Activated CD8-positive, alpha-beta memory T cell treated with anti-CD3 and anti-CD28 coated beads, Interleukin-2, amount 50 U/mL, for 4 hours (primary cell): ENCODE data around the gene RORC.
"Not testable (repeated sequence)": the region's sequence is repeated elsewhere in the genome, so short reads cannot be mapped to it uniquely, and the experiment has no call there.

ENCODE experiments used
- DNase-seq: peaks from one replicate; pipeline ENCODE4 v3.0.0-alpha.2; 2020

RORC gene

GRCh38 chr1:151803915-151804314 is 27.7 kb downstream of the RORC start:
- DNase-seq: no peak

GRCh38 chr1:151803164-151803563 is 28.4 kb downstream of the RORC start:
- no peak for DNase-seq

- DNase-seq: no peak
Measured at GRCh38 chr1:151802372-151802771, 29.2 kb downstream of the RORC start.

- no peak for DNase-seq
Measured at GRCh38 chr1:151801846-151802245, 29.8 kb downstream of the RORC start.

- no peak for DNase-seq
Measured at GRCh38 chr1:151801310-151801820, 30.2 kb downstream of the RORC start.

GRCh38 chr1:151800830-151801229 is 30.8 kb downstream of the RORC start:
- no peak for DNase-seq

- no peak for DNase-seq
Measured at GRCh38 chr1:151799179-151800022, 32.2 kb downstream of the RORC start.

GRCh38 chr1:151798571-151798970 is 33.0 kb downstream of the RORC start:
- DNase-seq: no peak

GRCh38 chr1:151790940-151791651 is 40.5 kb downstream of the RORC start:
- DNase-seq: no peak

- peak; percentile 98 for DNase-seq
Measured at GRCh38 chr1:151790071-151790939, 41.3 kb downstream of the RORC start, which contains the start of gene TDRKH. TSS of gene TDRKH (minus strand) at chr1:151790500. CDS start at chr1:151783022, 7,478 bp downstream.

GRCh38 chr1:151787689-151788088 is 43.9 kb downstream of the RORC start:
- DNase-seq: no peak

GRCh38 chr1:151783796-151784195 is 47.8 kb downstream of the RORC start:
- no peak for DNase-seq

GRCh38 chr1:151782741-151783140 is 48.9 kb downstream of the RORC start:
- DNase-seq: no peak

- DNase-seq: not testable (repeated sequence)
Measured at GRCh38 chr1:151782026-151782425, 49.6 kb downstream of the RORC start.

- not testable (repeated sequence) for DNase-seq
Measured at GRCh38 chr1:151780736-151781135, 50.9 kb downstream of the RORC start.

GRCh38 chr1:151779852-151780251 is 51.8 kb downstream of the RORC start:
- no peak for DNase-seq

GRCh38 chr1:151777317-151777716 is 54.3 kb downstream of the RORC start:
- no peak for DNase-seq

- no peak for DNase-seq
Measured at GRCh38 chr1:151776665-151777062, 54.9 kb downstream of the RORC start.

GRCh38 chr1:151775894-151776664 is 55.5 kb downstream of the RORC start:
- no peak for DNase-seq

GRCh38 chr1:151774256-151774922 is 57.2 kb downstream of the RORC start:
- no peak for DNase-seq

- no peak for DNase-seq
Measured at GRCh38 chr1:151773702-151774101, 57.9 kb downstream of the RORC start.
